ENCODE data around the gene CRADD. TPM values are rescaled to one million over a fixed set of nuclear protein-coding genes. Genes with fewer than 3 reads are reported as not detected.
A peak's percentile ranks its signal among the peaks of the same experiment; 100 is the strongest.

The CRADD gene
- total RNA-seq, 1 donor from 2014 or later, result 19.1 TPM

- TF ChIP-seq, protein P1, sequence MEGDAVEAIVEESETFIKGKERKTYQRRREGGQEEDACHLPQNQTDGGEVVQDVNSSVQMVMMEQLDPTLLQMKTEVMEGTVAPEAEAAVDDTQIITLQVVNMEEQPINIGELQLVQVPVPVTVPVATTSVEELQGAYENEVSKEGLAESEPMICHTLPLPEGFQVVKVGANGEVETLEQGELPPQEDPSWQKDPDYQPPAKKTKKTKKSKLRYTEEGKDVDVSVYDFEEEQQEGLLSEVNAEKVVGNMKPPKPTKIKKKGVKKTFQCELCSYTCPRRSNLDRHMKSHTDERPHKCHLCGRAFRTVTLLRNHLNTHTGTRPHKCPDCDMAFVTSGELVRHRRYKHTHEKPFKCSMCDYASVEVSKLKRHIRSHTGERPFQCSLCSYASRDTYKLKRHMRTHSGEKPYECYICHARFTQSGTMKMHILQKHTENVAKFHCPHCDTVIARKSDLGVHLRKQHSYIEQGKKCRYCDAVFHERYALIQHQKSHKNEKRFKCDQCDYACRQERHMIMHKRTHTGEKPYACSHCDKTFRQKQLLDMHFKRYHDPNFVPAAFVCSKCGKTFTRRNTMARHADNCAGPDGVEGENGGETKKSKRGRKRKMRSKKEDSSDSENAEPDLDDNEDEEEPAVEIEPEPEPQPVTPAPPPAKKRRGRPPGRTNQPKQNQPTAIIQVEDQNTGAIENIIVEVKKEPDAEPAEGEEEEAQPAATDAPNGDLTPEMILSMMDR (IDR thresholded peaks at IDR 0.05; ENCODE audit: insufficient read depth, low read length, poor library complexity, severe bottlenecking), result no peak
- DNase-seq (ENCODE audit: low read depth), result no peak
- Histone ChIP-seq H3K36me3 (ENCODE audit: control insufficient read depth, insufficient read depth, low read length) (no peaks in the 10 kb centered on the region), H3K4me3 (ENCODE audit: low read depth, low read length) (no peak overlapping the region), H3K27me3 (ENCODE audit: control insufficient read depth, insufficient read depth, low read length) (no peaks in the 10 kb centered on the region)
Observed at GRCh38 chr12:93857279-93857938, 180.2 kb downstream of the CRADD start.

- DNase-seq (ENCODE audit: low read depth), result no peak
- TF ChIP-seq, protein P1 (IDR thresholded peaks at IDR 0.05; ENCODE audit: insufficient read depth, low read length, poor library complexity, severe bottlenecking), result no peak
- Histone ChIP-seq H3K4me3 (ENCODE audit: low read depth, low read length) (no peak overlapping the region), H3K27me3 (ENCODE audit: control insufficient read depth, insufficient read depth, low read length) (no peaks in the 10 kb centered on the region), H3K36me3 (ENCODE audit: control insufficient read depth, insufficient read depth, low read length) (no peaks in the 10 kb centered on the region)
Observed at GRCh38 chr12:93857991-93858447, 180.8 kb downstream of the CRADD start.

GRCh38 chr12:93860668-93861373 is 183.6 kb downstream of the CRADD start:
- DNase-seq (ENCODE audit: low read depth), result peak; percentile 28
- Histone ChIP-seq H3K36me3 (ENCODE audit: control insufficient read depth, insufficient read depth, low read length) (no peaks in the 10 kb centered on the region), H3K4me3 (ENCODE audit: low read depth, low read length) (no peak overlapping the region), H3K27me3 (ENCODE audit: control insufficient read depth, insufficient read depth, low read length) (no peaks in the 10 kb centered on the region)
- TF ChIP-seq, protein P1 (IDR thresholded peaks at IDR 0.05; ENCODE audit: insufficient read depth, low read length, poor library complexity, severe bottlenecking), result no peak

- no peak for DNase-seq (ENCODE audit: low read depth)
- no peak overlapping the region for H3K4me3 ChIP-seq (ENCODE audit: low read depth, low read length)
- TF ChIP-seq, protein P1 (IDR thresholded peaks at IDR 0.05; ENCODE audit: insufficient read depth, low read length, poor library complexity, severe bottlenecking), result no peak
- no peaks in the 10 kb centered on the region for H3K36me3 ChIP-seq (ENCODE audit: control insufficient read depth, insufficient read depth, low read length)
- H3K27me3 ChIP-seq (ENCODE audit: control insufficient read depth, insufficient read depth, low read length), result no peaks in the 10 kb centered on the region
Observed at GRCh38 chr12:93862424-93862823, 185.2 kb downstream of the CRADD start.

DNA sequence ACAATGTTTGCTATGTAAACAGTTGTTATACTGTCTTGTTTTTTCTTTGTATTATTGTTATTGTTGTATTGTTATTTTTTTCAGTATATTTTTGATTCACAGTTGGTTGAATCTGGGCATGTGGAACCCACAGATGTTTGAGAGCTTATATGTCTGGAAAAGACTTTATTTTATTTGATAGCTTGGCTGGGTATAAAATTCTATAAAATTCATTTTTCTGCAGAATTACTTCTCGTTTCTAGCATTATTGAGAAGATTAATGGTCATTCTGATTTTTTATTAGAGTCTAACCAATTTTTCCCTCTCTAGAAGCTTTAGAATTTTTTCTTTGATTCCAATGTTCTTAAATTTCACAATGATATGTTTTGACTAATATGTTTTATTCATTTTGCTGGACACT is 188.6 kb downstream of the CRADD start:
- DNase-seq (ENCODE audit: low read depth), result no peak
- TF ChIP-seq, protein P1 (IDR thresholded peaks at IDR 0.05; ENCODE audit: insufficient read depth, low read length, poor library complexity, severe bottlenecking), result no peak
- no peaks in the 10 kb centered on the region for H3K27me3 ChIP-seq (ENCODE audit: control insufficient read depth, insufficient read depth, low read length)
- no peaks in the 10 kb centered on the region for H3K36me3 ChIP-seq (ENCODE audit: control insufficient read depth, insufficient read depth, low read length)
- no peak overlapping the region for H3K4me3 ChIP-seq (ENCODE audit: low read depth, low read length)

All from kidney epithelial cell (primary cell).